Left kidney (tissue), 2 donors: ENCODE results near the gene SRC. TPM values are rescaled to one million over a fixed set of nuclear protein-coding genes. Genes with fewer than 3 reads are reported as not detected.

ENCODE experiments used
- DNase-seq: peaks from one replicate; pipeline ENCODE4 v3.0.0-alpha.2; 2013
- polyA plus RNA-seq: library from polyadenylated mRNA; unstranded; fragments of 120-200 nt; gene quantifications from one replicate; pipeline ENCODE4 v1.2.1, GENCODE V29; 2013; ENCODE audit not compliant: insufficient read length

SRC gene
- polyA plus RNA-seq, 1 donor, result 53.5 TPM

DNA sequence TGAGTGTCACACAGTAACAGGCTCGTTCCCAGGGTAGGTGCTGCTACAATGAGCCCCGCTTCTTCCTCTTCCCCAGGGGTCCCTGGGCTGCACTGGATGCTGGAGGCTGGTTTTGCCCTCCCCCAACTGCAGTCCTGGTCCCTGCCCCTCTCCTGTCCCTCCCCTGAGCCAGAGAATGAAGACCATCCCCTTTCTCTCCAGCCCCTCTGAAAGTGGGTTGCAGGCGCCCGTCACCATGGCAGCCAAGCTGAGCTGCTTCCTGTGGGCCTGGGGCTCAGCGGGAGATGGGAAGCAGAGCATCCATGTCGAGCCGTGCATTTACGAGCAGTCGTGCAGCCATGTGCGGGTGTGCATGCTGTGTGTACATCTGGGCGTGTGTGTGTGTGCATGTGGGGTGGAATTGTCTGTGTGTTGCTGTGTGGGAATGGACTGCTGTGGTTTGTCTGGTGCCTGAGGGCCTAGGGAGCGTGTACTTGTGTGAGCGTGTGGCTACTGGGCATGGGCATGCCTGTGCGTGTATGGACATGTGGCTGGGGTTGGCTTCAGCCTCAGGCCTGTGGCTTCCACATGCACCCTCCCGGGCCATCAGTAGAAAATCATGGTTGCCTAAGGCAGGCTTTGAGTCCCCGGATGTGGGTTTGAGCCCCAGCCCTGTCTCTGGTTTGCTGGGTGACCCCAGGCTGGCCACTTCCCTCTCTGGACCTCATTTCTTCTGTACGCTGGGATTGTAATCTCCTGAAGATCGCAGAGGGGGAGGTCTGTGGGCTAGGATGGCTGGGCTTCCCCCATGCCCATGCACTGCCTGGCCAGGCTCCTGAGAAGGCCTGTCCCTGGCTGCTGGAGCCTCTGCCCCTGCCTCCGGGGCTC lies 48.8 kb downstream of the SRC start:
- no peak for DNase-seq

DNA sequence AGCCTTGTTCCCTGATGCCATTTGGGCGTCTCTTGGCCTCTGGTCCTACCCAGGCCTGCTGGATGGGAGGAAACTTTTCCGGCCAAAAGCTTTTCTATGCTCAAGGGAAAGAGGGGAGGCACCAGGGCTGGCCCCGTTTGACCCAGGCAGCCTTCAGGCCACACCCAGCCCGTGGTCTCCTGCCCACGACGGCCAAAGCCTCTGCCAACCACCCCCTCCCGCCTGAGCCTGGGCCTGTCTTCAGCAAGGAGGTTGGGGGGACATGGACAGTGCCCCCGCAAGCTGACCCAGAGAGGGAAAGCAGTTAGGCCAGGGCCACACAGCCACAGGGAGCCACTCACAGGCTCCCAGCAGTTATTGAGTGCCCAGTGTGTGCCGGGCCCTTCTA lies 49.5 kb downstream of the SRC start:
- no peak for DNase-seq

DNA sequence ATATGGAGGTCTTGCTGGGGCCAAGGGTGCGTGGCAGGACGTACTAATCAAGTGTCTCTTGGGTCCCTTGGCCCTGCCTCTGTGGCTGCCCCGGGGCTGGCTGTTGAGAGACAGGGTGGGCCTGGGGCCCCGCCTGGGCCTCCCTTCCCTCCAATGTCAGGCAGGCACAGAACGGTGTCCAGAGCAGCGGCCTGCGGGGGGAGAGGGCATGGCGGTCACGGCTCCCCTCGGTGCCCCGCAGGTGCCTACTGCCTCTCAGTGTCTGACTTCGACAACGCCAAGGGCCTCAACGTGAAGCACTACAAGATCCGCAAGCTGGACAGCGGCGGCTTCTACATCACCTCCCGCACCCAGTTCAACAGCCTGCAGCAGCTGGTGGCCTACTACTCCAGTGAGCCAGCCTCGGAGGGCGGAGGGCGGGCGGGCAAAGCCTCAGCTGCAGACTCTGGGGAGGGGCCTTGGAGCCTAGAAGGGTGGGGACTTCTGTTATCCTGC lies 50.0 kb downstream of the SRC start:
- no peak for DNase-seq

DNA sequence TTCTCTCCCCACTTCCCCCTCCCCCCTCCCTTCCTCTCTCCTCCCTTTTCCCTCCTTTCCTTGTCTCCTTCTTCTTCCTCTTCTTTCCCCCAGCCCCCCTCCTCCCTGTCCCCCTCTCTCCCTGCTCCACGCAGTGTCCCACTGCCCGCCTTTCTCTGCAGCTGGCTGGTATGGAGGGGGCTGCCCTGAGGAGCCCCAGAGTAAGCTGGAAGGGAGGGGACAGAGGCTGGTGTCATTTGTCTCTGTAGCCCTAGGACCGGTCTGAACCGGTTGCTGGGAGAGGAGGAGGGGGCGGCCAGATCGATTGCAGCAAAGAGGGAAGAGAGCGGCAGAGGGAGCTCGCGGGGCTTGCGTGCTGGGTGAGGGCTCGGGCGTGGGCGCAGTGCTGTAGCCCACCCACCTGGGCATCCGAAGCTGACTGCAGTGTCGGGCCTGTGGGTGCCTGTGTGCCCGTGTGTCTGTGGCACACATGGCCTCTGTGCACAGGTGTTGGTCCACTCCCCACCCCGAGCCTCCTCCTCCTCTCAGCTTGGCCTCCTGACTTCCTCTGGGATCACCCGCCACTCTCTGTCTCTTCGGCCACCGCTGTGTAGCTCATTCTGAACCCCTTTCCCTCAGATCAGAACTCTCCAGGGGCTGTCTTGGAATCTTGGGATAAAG lies 50.6 kb downstream of the SRC start:
- DNase-seq, result peak; percentile 87

DNA sequence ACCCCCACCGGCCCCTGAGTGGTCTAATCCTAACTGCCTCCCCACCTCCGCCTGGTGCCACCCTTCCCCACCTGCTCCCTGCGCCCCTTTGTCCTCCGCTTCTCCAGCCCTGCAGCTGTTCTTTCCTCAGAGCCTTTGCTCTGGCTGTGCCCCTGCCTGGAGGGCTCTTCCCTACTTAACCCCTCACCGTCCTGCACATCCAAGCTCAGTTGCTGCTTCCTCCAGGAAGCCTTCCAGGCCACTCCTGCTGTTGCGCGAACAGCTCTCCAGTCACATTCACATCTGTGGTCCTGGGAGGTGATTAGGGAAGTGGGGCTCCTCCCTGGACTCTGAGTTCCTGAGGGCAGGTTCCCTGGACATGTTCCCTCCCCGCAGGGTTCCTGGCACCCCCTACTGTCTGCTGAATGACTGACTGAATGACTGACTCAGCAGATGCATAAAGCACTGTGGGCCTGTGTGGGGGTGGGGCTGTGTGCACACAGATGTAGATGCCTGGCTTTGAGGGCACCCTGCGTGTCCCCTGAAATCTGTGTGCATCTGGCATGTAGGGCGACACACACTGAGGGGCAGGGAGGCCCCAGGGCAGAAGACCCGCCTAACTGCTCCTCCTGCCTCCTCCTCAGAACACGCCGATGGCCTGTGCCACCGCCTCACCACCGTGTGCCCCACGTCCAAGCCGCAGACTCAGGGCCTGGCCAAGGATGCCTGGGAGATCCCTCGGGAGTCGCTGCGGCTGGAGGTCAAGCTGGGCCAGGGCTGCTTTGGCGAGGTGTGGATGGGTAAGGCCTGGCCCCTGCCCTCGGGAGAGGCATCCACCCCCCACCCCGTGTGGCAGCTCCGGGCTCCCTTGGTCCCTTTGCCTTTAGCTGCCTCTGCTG lies 51.4 kb downstream of the SRC start:
- DNase-seq, result no peak

DNA sequence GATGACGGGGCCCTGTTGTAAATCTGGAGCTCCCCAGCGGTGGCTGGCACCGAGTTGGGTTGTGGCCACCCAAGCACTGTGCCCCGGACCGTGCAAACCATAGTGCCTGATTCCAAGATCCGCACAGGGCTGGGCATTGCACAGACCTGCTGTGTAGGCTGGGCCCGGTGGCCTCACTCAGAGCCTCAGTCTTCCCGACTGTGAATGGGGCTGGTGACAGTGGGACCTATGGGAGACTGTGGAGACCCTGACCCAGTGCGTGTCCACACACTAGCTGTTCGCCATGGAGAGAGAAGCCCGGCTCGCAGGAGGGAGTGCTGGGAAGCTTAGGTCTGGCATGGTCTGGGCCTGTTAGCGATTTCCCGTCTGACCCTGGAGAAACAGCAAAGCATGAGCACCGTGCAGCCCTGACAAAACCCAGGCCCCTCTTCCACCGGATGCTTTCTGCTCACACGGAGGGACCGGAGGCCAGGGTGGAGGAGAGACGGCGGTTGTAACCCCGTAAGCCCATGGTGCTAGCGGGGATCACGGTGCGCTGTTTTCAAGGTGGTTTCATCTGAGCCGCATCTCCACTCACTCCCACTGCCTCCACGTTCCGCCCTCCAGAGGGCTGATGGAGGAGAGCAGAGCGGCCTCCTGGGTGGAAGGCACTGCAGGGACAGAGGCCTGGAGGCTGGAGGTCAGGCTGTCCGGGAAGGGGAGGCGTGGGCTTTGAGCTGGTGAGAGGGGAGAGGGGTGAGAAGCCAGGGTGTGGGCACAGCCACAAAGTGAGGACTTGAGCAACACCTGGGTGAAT lies 52.2 kb downstream of the SRC start:
- DNase-seq, result no peak

DNA sequence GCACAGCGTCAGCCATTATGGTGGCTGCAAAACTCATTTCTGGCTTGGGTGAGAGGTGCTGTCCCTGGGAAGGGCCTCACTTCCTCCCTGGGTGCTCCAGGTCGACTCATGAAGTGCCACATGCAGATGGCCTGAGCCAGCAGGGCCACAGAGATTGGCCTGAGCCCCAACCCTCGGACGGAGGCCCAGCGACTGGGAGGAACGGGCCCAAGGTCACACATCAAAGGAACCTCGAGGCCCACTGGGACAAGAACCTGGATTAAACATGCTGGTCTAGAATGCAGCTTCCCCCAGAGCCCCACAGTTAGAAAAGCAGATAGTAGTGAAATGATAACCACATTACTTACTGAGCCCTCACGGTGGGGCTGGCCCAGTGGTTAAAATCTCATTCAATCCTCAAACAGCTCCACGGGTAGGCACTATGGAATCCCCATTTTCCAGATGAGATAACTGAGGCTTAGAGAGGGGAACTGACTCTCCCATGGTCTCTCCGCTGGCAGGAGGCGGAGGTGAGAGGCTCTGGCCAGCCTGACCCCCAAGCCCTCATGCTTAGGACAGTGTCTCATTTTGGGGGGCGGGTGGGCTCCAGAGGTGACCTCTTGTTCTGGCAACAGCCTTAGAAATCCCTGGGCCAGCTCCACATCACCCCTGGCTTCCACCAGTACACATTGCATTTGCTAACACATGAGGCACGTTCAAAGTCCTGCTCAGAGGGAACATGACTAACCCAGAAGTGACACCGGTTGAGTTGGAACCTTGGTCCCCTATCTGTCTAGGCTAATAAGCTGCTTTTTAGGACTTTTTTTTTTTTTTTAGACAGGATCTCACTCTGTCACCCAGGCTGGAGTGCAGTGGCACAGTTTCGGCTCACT lies 53.0 kb downstream of the SRC start:
- DNase-seq, result no peak

DNA sequence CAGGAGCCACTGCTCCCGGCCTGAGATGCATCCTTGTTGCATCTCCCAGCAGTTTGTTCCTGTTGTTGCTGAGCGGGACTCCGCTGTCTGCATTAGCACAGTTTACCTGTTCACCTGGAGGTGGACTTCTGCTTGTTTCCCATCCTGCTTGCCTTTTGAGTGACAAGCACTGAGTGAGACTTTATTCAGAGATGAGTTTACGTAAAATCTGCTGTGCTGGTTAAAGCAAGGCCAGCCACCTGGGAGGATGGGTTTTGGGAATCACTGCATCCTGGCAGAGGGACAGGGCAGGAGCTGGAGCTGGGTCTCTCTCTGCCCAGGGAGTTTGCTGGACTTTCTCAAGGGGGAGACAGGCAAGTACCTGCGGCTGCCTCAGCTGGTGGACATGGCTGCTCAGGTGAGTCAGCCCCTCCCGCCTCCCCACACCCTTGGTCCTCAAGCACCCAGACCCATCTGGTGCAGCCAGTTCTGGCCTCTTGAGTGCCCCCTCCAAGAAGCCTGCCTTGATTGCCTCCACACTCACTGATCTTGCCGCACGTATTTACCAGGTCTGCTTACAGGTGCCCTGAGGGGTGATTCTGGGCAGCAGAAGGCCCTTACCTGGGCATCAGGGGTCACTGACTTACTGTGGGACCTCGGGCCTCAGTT lies 55.5 kb downstream of the SRC start:
- no peak for DNase-seq

DNA sequence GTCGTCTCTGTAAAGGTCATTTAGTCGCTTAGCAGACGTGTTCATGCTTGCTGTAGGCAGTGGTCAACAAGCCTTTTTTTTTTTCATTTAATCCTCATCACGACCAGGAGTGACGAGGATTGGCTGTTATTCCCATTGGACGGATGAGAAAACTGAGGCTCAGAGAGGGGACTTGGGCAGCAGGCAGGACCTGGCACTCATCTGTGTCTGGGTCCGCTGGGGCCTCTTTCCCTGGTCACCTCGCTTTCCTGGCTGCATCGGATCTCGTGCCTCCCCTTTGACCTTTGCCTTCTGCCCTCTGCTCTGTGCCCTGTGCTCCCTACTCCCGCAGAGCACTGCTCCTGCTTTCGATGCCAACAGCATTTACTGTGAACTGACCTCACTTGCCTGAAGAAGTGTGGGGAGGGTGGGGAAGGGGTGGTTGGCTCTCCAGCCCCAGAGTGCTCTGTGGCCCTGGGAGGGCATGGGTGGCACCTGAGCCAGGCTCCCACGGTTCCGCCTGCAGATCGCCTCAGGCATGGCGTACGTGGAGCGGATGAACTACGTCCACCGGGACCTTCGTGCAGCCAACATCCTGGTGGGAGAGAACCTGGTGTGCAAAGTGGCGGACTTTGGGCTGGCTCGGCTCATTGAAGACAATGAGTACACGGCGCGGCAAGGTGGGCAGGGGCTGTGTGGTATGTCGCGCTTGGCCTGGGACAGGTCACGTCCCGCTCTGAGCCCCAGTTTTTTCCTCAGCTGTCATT lies 56.2 kb downstream of the SRC start:
- no peak for DNase-seq

DNA sequence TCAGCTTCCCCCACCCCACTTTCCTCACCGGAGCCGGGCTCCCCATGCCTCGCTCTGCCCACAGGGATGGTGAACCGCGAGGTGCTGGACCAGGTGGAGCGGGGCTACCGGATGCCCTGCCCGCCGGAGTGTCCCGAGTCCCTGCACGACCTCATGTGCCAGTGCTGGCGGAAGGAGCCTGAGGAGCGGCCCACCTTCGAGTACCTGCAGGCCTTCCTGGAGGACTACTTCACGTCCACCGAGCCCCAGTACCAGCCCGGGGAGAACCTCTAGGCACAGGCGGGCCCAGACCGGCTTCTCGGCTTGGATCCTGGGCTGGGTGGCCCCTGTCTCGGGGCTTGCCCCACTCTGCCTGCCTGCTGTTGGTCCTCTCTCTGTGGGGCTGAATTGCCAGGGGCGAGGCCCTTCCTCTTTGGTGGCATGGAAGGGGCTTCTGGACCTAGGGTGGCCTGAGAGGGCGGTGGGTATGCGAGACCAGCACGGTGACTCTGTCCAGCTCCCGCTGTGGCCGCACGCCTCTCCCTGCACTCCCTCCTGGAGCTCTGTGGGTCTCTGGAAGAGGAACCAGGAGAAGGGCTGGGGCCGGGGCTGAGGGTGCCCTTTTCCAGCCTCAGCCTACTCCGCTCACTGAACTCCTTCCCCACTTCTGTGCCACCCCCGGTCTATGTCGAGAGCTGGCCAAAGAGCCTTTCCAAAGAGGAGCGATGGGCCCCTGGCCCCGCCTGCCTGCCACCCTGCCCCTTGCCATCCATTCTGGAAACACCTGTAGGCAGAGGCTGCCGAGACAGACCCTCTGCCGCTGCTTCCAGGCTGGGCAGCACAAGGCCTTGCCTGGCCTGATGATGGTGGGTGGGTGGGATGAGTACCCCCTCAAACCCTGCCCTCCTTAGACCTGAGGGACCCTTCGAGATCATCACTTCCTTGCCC lies 57.4 kb downstream of the SRC start:
- no peak for DNase-seq

DNA sequence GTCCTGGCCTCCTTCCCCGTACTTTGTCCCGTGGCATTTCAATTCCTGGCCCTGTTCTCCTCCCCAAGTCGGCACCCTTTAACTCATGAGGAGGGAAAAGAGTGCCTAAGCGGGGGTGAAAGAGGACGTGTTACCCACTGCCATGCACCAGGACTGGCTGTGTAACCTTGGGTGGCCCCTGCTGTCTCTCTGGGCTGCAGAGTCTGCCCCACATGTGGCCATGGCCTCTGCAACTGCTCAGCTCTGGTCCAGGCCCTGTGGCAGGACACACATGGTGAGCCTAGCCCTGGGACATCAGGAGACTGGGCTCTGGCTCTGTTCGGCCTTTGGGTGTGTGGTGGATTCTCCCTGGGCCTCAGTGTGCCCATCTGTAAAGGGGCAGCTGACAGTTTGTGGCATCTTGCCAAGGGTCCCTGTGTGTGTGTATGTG lies 58.5 kb downstream of the SRC start:
- DNase-seq, result no peak

DNA sequence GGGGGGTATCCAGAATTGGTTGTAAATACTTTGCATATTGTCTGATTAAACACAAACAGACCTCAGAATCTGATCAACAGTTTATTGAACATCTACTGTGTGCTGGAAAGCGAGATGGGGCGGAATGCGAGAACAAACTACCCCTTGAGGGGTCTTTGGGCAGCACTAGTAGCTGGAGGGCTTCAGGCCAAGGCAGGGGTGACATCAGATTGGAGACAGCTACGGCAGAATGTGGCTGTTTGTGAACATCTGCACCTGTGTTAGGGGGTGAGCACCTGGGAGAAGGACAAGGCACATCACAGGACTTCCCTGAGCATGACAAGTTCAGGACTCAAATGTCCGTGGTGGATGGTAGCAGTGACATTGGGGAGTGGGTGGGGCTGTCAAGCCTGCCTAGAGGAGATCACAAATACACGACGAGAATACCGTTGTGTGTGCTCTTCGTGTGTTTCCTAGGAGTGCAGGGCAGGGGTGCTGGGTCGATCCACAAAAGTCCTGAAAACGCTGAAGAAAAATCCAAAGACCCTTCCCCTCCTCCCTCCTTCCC lies 59.5 kb downstream of the SRC start:
- DNase-seq, result no peak

DNA sequence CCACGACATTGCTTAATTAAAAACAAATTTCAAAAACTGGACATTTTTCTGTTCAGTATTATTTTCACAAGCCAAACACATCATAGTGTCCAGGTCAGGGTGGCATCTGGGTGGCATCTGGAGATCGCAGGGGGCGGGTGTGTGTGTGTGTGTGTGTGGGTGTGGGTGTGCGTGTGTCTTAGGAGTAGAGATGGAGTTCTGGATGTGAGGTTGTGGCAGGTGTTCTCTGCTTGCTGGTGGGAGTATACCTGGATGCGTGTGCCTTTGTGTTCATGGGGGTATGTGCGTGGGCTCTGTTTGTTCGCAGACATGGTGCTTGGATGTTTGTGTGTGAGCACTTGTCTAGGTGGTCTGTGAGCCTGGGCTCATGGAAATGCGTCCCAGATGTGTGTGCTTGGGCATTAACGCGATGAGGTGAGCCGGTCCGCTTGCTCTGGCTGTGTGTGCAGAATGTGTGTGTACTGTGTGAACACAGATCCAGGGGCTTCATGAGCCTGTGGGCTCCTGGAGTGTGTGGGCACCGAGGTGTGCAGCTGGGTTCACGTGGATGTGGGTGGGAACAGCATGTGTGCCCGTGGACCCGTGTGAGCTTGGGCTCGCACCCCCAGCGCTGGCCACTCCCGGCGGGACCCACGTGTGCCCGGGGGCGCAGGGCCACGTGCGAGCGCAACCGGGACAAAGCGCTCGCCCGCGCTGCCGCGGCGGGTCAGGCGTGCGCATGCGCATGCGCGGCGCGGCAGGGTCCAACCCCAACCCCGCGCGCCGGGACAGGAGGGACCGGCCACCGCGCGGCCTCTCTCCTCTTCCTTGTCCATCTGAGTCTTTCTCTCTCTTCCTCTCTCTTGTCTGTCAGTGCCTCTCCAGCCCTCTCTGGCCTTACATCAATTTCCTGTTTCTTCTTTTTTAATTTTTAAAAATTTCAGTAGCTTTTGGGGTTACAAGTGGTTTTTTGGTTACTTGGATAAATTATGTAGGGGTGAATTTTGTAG lies 60.4 kb downstream of the SRC start:
- no peak for DNase-seq

DNA sequence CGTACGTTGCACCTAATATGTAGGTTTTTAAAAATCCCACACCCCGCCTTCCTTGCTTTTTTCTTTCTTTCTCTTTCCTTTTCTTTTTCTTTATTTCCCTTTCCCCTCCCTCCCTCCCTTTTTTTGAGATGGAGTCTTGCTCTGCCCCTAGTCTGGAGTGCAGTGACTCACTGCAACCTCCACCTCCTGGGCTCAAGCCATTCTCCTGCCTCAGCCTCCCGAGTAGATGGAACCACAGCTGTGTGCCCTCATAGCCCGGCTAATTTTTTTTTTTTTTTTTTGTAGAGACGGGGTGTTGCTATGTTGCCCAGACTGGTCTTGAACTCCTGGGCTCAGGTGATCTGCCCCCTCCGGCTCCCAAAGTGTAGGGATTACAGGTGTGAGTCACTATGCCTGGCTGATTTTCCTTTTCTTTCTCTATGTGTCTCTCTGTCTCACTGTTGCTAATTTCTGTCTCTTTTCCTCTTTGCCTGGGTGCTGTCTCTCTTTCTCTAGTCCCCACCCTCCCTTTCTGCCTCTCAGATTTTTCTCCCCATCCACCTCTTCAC lies 61.2 kb downstream of the SRC start:
- no peak for DNase-seq

DNA sequence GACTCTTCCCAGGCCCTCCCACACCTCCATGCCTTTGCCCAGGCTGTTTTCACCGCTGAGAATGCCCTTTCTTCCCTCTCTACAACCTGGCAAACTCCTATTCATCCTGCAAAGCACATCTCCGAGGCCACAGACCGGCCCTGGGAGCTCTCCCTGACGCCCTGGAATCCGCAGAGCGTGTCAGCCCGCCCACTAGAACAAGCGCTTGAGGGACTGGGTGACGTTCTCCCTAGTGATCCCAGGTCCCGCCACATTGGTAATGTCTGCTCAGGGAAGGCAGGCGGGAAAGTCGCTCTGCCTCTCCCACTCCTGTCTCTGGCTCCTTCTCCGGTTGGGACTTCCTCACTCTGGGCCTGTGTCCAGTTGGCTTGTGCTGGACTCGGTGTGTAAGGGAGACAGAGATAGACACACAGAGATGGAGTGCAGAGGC lies 61.6 kb downstream of the SRC start:
- DNase-seq, result no peak
